ENCODE results near the gene ADGRG6. TPM values are rescaled to one million over a fixed set of nuclear protein-coding genes. Genes with fewer than 3 reads are reported as not detected.

The ADGRG6 gene
- total and polyA plus RNA-seq, 2 donors (not counting 1 experiment from before 2014, with no cell fraction given), result 0.03 TPM; not detected in 1

DNA sequence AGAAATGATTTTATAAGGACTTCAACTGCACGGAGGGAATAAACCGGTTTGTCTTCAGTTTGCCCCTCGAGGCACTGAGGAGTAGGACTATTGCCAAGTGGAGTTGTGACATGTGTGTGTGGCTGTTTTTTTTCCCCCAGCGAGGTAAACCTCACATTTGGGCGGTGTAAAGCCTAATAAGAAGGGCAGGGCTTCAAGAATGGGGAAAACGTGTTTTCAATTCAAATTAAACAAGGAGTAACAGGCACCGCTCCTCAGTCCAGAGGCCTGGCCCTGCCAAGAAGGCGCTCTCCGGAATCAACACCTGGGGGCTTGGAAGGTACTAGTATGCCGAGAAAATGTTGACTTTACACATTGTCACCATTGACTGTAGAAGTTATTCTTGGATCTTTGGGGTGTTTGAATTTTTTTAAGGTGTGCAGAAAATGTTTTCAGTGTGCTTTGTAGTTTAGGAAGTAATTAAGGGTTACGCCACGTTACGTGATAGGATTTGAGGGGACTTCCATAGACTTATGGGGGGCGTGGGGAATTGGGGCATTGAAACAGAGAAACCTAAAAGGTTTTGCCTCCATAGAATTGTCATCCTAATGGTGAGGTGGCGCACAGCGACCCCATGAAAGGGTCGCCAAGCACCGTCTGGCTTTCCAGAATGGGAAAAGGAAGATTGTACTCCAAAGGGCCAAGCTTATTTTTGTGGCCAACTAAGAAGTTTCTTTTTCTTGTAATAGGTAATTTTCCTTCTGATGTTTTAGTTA lies 791 bp downstream of the ADGRG6 start:
- POLR2A ChIA-PET, result no interaction called here
- Histone ChIP-seq H3K27me3 (replicated peaks in 1 of 4; ENCODE audit: control extremely low read depth in 1 of 4, control insufficient read depth in 3 of 4, insufficient read depth in 4 of 4, low read length in 3 of 4) (peaks cover 0 to 21% (median 5%) of the 10 kb centered on the region in 4 experiments), H4K20me1 (ENCODE audit: control insufficient read depth, insufficient read depth, low read length, poor library complexity, severe bottlenecking) (no peaks in the 10 kb centered on the region), H3K36me3 (replicated peaks in 1 of 2; ENCODE audit: control extremely low read depth in 1 of 2, control insufficient read depth in 1 of 2, extremely low read depth in 1 of 2, insufficient read depth in 2 of 2, low read length in 1 of 2) (no peaks in the 10 kb centered on the region), H3K79me2 (ENCODE audit: control insufficient read depth, insufficient read depth, low read length) (no peaks in the 10 kb centered on the region), H3K27ac (ENCODE audit: low read length in 2 of 2) (no peak overlapping the region), H2AFZ (ENCODE audit: insufficient read depth, low read depth, low read length, poor library complexity, severe bottlenecking) (peak overlapping the region; percentile 58), H3K4me2 (replicated peaks; ENCODE audit: low read depth, low read length, poor library complexity, severe bottlenecking) (peak overlapping the region; percentile 68), H3K9me3 (ENCODE audit: control extremely low read depth in 1 of 3, control insufficient read depth in 2 of 3, insufficient read depth in 1 of 3, low read length in 2 of 3) (no peaks in the 10 kb centered on the region), H3K4me1 (ENCODE audit: control insufficient read depth in 2 of 2, insufficient read depth in 2 of 2, low read length in 2 of 2) (peaks cover 4 to 12% of the 10 kb centered on the region in 2 donors), H3K9ac (ENCODE audit: low read length) (no peak overlapping the region), H3K4me3 (ENCODE audit: control extremely low read depth in 1 of 5, extremely low read depth in 1 of 5, insufficient read depth in 1 of 5, low read depth in 2 of 5, low read length in 4 of 5) (peak overlapping the region in 1 of 5 experiments; percentile 39)
- TF ChIP-seq EZH2 (IDR thresholded peaks at IDR 0.05; ENCODE audit: borderline replicate concordance, insufficient read depth, low read depth, low read length, poor library complexity, severe bottlenecking) (no peak), CTCF (IDR thresholded peaks at IDR 0.05) (no peak)
- ATAC-seq (ENCODE audit: low read depth) (no peak), DNase-seq (no peak)
- Mint-ChIP-seq H3K27ac (no peak overlapping the region), H3K27me3 (peaks cover 26% of the 10 kb centered on the region), H3K4me1 (peaks cover 14% of the 10 kb centered on the region), H3K4me3 (peak overlapping the region; percentile 65), H3K9me3 (ENCODE audit: insufficient read depth) (no peaks in the 10 kb centered on the region)
- intact Hi-C loops (cut with micrococcal nuclease), result no loop called here
- CTCF ChIA-PET, result no interaction called here
- WGBS (ENCODE audit: insufficient coverage), result 70% methylated on average over 15 of the region's 18 CpGs

GRCh38 chr6:142303176-142303533 lies 1.3 kb downstream of the ADGRG6 start:
- TF ChIP-seq CTCF (IDR thresholded peaks at IDR 0.05), result no peak
- TF ChIP-seq EZH2 (IDR thresholded peaks at IDR 0.05; ENCODE audit: borderline replicate concordance, insufficient read depth, low read depth, low read length, poor library complexity, severe bottlenecking), result no peak
- peaks cover 0 to 21% (median 5%) of the 10 kb centered on the region in 4 experiments for H3K27me3 ChIP-seq (replicated peaks in 1 of 4; ENCODE audit: control extremely low read depth in 1 of 4, control insufficient read depth in 3 of 4, insufficient read depth in 4 of 4, low read length in 3 of 4)
- Mint-ChIP-seq H3K4me3 (peak overlapping the region; percentile 21), H3K9me3 (ENCODE audit: insufficient read depth) (no peaks in the 10 kb centered on the region), H3K27me3 (peaks cover 26% of the 10 kb centered on the region), H3K4me1 (peaks cover 14% of the 10 kb centered on the region), H3K27ac (no peak overlapping the region)
- H2AFZ ChIP-seq (ENCODE audit: insufficient read depth, low read depth, low read length, poor library complexity, severe bottlenecking), result no peak overlapping the region
- ATAC-seq (ENCODE audit: low read depth), result no peak
- H4K20me1 ChIP-seq (ENCODE audit: control insufficient read depth, insufficient read depth, low read length, poor library complexity, severe bottlenecking), result no peaks in the 10 kb centered on the region
- no peaks in the 10 kb centered on the region for H3K79me2 ChIP-seq (ENCODE audit: control insufficient read depth, insufficient read depth, low read length)
- no peak overlapping the region for H3K4me2 ChIP-seq (replicated peaks; ENCODE audit: low read depth, low read length, poor library complexity, severe bottlenecking)
- H3K36me3 ChIP-seq (replicated peaks in 1 of 2; ENCODE audit: control extremely low read depth in 1 of 2, control insufficient read depth in 1 of 2, extremely low read depth in 1 of 2, insufficient read depth in 2 of 2, low read length in 1 of 2), result no peaks in the 10 kb centered on the region
- intact Hi-C loops (cut with micrococcal nuclease), result no loop called here
- no peak for DNase-seq
- H3K9ac ChIP-seq (ENCODE audit: low read length), result no peak overlapping the region
- H3K4me3 ChIP-seq (ENCODE audit: control extremely low read depth in 1 of 5, extremely low read depth in 1 of 5, insufficient read depth in 1 of 5, low read depth in 2 of 5, low read length in 4 of 5), result no peak overlapping the region
- ChIA-PET POLR2A (no interaction called here), CTCF (no interaction called here)
- WGBS (ENCODE audit: insufficient coverage), result no CpG with 5 or more reads among the region's 2 CpGs
- H3K9me3 ChIP-seq (ENCODE audit: control extremely low read depth in 1 of 3, control insufficient read depth in 2 of 3, insufficient read depth in 1 of 3, low read length in 2 of 3), result no peaks in the 10 kb centered on the region
- H3K27ac ChIP-seq (ENCODE audit: low read length in 2 of 2), result no peak overlapping the region
- peaks cover 4 to 12% of the 10 kb centered on the region in 2 donors for H3K4me1 ChIP-seq (ENCODE audit: control insufficient read depth in 2 of 2, insufficient read depth in 2 of 2, low read length in 2 of 2)

All from B cell (primary cell).